SK-N-SH treated with all-trans-retinoic acid at 6 μM for 48 hours (cell line): ENCODE data around the gene IQSEC1.

ENCODE experiments used
- CSDC2 ChIP-seq: fragments of 250-450 bp; sonication (Bioruptor Pico); IDR thresholded peaks from 2 replicates; pipeline ENCODE4 v1.5.0; 2020; ENCODE audit warnings: mild to moderate bottlenecking, moderate library complexity
- OSR1 ChIP-seq: fragments of 250-450 bp; sonication (Bioruptor Pico); IDR thresholded peaks from 2 replicates; pipeline ENCODE4 v1.8.0; 2022; ENCODE audit warnings: moderate library complexity, mild to moderate bottlenecking, inconsistent platforms
- POU6F1 ChIP-seq: fragments of 250-450 bp; sonication (Bioruptor Pico); IDR thresholded peaks from 2 replicates; pipeline ENCODE4 v1.8.0; 2021; ENCODE audit warnings: low read depth, mild to moderate bottlenecking, moderate library complexity, borderline replicate concordance
- PPARA ChIP-seq: fragments of 250-450 bp; sonication (Bioruptor Pico); IDR thresholded peaks from 2 replicates; pipeline ENCODE4 v1.5.0; 2020; ENCODE audit warnings: mild to moderate bottlenecking, borderline replicate concordance
- RARB ChIP-seq: fragments of 250-450 bp; sonication (Bioruptor Pico); IDR thresholded peaks from 2 replicates; pipeline ENCODE4 v1.8.0; 2021; ENCODE audit warnings: mild to moderate bottlenecking, moderate library complexity
- TCF4 ChIP-seq: fragments of 250-450 bp; sonication (Bioruptor Pico); IDR thresholded peaks from 2 replicates; pipeline ENCODE4 v1.8.0; 2021; ENCODE audit warnings: mild to moderate bottlenecking, moderate library complexity, borderline replicate concordance
- TSHZ2 ChIP-seq: fragments of 250-450 bp; sonication (Bioruptor Pico); IDR thresholded peaks from 2 replicates; pipeline ENCODE4 v1.5.0; 2020; ENCODE audit warnings: mild to moderate bottlenecking, moderate library complexity
- ZC3H10 ChIP-seq: fragments of 250-450 bp; sonication (Bioruptor Pico); IDR thresholded peaks from 2 replicates; pipeline ENCODE4 v1.5.1; 2021; ENCODE audit warnings: mild to moderate bottlenecking, moderate library complexity
- ZFP3 ChIP-seq: fragments of 250-450 bp; sonication (Bioruptor Pico); IDR thresholded peaks from 2 replicates; pipeline ENCODE4 v1.5.0; 2020; ENCODE audit warnings: mild to moderate bottlenecking, moderate library complexity
- ZFP30 ChIP-seq: fragments of 450-650 bp; formaldehyde crosslinking; IDR thresholded peaks from 2 replicates; pipeline ENCODE4 v1.5.0; 2022; ENCODE audit warnings: mild to moderate bottlenecking, moderate library complexity
- ZNF70 ChIP-seq: fragments of 450-650 bp; formaldehyde crosslinking; IDR thresholded peaks from 2 replicates; pipeline ENCODE4 v1.5.0; 2020; ENCODE audit warnings: mild to moderate bottlenecking, moderate library complexity
- TF ChIP-seq, protein P1 (sequence below): fragments of 250-450 bp; sonication (Bioruptor Pico); IDR thresholded peaks from 2 replicates; pipeline ENCODE4 v1.5.1; 2020; ENCODE audit warnings: low read depth, mild to moderate bottlenecking, moderate library complexity
- TF ChIP-seq, protein P2 (sequence below): fragments of 250-450 bp; sonication (Bioruptor Pico); IDR thresholded peaks from 2 replicates; pipeline ENCODE4 v1.8.0; 2020; ENCODE audit warnings: mild to moderate bottlenecking, moderate library complexity, borderline replicate concordance

GRCh38 chr3:13060341-13060910 is 12.8 kb downstream of the IQSEC1 start:
- no peak for TF ChIP-seq CSDC2 (CRISPR knock-in tag)
- TF ChIP-seq TSHZ2 (CRISPR knock-in tag) = no peak
- TF ChIP-seq, protein P1, sequence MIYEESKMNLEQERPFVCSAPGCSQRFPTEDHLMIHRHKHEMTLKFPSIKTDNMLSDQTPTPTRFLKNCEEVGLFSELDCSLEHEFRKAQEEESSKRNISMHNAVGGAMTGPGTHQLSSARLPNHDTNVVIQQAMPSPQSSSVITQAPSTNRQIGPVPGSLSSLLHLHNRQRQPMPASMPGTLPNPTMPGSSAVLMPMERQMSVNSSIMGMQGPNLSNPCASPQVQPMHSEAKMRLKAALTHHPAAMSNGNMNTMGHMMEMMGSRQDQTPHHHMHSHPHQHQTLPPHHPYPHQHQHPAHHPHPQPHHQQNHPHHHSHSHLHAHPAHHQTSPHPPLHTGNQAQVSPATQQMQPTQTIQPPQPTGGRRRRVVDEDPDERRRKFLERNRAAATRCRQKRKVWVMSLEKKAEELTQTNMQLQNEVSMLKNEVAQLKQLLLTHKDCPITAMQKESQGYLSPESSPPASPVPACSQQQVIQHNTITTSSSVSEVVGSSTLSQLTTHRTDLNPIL (CRISPR knock-in tag) = no peak
- TF ChIP-seq ZC3H10 (CRISPR knock-in tag) = no peak
- no peak for TF ChIP-seq POU6F1 (CRISPR knock-in tag)
- no peak for TF ChIP-seq ZFP3 (CRISPR knock-in tag)
- TF ChIP-seq, protein P2, sequence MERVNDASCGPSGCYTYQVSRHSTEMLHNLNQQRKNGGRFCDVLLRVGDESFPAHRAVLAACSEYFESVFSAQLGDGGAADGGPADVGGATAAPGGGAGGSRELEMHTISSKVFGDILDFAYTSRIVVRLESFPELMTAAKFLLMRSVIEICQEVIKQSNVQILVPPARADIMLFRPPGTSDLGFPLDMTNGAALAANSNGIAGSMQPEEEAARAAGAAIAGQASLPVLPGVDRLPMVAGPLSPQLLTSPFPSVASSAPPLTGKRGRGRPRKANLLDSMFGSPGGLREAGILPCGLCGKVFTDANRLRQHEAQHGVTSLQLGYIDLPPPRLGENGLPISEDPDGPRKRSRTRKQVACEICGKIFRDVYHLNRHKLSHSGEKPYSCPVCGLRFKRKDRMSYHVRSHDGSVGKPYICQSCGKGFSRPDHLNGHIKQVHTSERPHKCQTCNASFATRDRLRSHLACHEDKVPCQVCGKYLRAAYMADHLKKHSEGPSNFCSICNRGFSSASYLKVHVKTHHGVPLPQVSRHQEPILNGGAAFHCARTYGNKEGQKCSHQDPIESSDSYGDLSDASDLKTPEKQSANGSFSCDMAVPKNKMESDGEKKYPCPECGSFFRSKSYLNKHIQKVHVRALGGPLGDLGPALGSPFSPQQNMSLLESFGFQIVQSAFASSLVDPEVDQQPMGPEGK (CRISPR knock-in tag) = no peak
- TF ChIP-seq RARB (CRISPR knock-in tag) = no peak
- TF ChIP-seq ZFP30 (CRISPR knock-in tag) = no peak
- TF ChIP-seq TCF4 (CRISPR knock-in tag) = no peak
- no peak for TF ChIP-seq PPARA (CRISPR knock-in tag)
- TF ChIP-seq OSR1 (CRISPR knock-in tag) = no peak
- no peak for TF ChIP-seq ZNF70 (CRISPR knock-in tag)
